GM13977 (cell line): ENCODE results near the gene KLHL40.

Experiments
- DNase-seq: peaks from one replicate; pipeline ENCODE4 v3.0.0; 2012; ENCODE audit warnings: low spot score
- in situ Hi-C: fragments of 300-500 bp; cut with MboI; formaldehyde crosslinking; loops from one replicate; pipeline ENCODE4 v1.12.0; 2022; ENCODE audit warnings: low sequenced_read_pairs, low pct_unique_long_range_greater_than_20kb, mixed read lengths, inconsistent platforms; ENCODE audit not compliant: unreplicated experiment
- TF ChIP-seq, protein P1 (sequence below): IDR thresholded peaks from 2 replicates; pipeline ENCODE4 v1.5.1; 2012; ENCODE audit warnings: mild to moderate bottlenecking, control low read depth; ENCODE audit not compliant: insufficient read depth; ENCODE audit errors: extremely low read depth, missing control alignments

Gene KLHL40

DNA sequence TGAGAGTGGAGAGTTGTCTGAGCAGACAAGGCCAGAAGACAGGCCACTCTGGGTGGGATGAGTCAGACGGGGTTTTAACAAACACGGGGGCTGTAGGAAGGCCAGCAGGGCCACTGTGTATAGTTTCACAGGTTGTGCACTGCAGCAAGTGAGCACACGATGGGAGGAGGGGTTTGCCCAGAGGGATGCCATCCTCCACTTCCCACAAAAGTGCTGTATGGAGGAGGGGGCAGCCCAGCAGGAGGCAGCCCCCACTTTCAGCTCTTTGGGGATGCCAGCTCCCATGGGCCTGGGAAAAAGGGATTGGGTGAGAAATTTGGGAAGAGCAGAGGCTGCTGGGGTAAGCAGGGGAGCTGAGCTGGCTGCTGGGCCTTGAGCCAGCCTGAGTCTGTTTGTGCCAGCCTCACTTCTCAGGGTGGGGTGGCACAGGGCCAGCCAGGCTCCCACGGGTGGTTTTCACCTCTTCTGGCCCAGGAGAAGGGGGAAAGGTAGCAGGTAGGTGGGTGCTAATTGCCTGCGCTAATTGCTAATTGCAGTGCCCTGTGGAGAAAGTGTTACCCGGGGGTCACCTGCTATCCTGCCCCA, 25.1 kb upstream of the KLHL40 start:
- DNase-seq, result no peak
- TF ChIP-seq, protein P1, sequence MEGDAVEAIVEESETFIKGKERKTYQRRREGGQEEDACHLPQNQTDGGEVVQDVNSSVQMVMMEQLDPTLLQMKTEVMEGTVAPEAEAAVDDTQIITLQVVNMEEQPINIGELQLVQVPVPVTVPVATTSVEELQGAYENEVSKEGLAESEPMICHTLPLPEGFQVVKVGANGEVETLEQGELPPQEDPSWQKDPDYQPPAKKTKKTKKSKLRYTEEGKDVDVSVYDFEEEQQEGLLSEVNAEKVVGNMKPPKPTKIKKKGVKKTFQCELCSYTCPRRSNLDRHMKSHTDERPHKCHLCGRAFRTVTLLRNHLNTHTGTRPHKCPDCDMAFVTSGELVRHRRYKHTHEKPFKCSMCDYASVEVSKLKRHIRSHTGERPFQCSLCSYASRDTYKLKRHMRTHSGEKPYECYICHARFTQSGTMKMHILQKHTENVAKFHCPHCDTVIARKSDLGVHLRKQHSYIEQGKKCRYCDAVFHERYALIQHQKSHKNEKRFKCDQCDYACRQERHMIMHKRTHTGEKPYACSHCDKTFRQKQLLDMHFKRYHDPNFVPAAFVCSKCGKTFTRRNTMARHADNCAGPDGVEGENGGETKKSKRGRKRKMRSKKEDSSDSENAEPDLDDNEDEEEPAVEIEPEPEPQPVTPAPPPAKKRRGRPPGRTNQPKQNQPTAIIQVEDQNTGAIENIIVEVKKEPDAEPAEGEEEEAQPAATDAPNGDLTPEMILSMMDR, result no peak
- in situ Hi-C loops, result no loop called here

DNA sequence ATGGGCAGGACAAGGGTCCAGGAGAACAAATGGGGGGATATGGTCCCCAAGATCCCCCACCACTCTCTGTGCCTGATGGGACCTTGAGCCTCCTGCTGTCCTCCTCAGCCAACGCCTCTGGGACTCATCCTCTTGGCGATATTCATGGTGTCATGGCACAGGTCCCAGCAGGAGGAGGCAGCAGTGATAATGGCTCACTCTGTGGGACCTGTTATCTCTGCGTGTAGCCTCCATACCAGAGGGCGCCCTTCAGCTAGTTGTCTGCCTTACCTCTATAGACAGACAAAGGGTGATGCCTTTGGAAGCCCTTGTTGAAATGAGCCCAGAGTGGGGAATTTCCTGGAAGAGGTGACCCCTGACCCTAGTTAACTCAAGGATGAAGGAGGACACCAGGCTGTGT, 24.4 kb upstream of the KLHL40 start:
- peak; percentile 64 for DNase-seq
- in situ Hi-C loops, result no loop called here
- TF ChIP-seq, protein P1, result peak; percentile 21

DNA sequence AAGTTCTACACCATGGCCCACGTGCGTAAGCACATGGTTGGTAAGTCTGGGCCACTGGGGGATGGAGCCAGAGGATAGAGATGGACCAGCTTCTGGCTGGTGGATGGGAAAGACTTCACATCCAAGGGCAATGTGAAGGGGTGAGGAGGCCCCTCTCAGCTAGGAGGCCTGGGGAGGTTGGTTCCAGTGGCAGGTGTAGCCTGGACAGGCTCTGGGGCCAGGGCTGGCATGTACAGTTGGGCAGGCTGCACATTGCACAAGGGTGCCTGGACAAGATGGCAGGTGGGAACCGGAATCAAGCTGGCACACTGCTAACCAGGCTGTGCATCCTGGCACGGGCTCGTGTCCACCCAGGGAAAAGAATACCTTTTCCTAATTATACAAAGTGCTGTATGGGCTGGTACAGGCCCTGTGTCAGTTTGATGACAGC, 23.7 kb upstream of the KLHL40 start:
- peak; percentile 22 for DNase-seq
- TF ChIP-seq, protein P1, result no peak
- in situ Hi-C loops, result no loop called here

DNA sequence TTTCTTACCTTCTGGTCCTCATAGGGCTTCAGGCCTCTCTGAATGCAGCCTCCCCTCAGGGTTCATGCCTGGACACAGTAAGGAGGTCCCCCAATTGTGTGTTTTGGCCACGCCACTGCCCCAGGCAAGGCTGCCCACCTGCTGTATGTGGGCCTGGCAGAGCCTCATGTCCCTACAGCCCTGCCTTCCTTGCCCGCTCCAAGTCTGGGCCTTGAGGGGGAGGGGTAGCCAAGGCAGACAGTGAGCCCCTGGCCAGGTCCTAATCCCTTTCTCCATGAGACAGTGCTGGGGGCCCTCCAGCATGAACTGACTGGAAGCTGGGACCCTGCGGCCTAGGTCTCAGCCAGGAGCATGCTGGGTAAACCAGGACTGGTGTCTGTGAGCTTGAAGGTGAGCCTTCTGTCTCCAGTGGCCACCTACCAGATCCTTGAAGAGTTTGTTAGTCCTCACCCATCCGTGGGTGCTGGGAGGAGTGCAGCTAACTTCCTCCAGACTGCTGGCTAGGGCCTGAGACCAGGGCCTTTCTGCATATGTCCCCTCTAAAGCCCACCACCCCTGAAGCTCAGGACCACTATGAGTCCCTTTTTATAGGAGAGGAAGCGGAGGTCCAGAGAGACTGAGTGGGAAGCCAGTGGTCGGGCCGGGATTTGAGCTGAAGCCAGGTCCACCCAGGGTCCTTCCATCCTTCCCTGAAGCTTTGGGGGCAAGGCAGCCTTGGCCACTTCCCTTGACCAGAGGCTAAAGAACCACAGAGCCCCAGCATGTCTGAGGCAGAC, 23.1 kb upstream of the KLHL40 start:
- DNase-seq, result peak; percentile 28
- TF ChIP-seq, protein P1, result no peak
- in situ Hi-C loops, result no loop called here

DNA sequence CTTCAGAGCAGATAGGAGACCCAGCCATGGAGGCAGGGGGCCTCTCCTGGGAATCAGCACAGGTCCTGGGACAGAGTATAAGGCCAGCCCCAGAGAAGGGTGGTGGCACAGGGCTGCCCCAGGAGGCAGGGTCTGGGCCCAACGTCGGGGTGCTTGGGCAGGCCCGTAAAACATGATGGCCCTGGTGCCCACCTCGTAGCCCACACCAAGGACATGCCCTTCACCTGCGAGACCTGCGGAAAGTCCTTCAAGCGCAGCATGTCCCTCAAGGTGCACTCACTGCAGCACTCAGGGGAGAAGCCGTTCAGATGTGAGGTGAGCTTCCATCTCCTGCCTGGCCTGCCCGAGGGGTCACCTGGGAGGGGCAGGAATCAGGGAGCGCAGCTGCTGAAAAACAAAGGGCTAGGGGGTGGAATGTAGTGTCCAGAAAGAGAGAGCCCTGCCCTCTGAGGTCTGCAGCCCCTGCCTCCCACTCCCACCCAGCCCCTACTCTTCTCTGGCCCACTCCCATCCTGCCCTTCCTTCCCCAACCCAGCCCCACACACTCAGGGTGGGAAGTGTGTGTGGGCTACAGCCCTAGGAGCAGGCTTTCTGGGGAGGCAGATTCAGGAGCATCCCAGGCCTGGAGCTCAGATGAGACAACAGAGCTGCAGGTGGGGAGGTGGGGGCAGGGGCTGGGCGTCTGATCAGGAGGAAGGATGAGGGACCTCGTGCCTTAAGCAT, 22.4 kb upstream of the KLHL40 start:
- DNase-seq, result peak; percentile 31
- TF ChIP-seq, protein P1, result no peak
- in situ Hi-C loops, result no loop called here

DNA sequence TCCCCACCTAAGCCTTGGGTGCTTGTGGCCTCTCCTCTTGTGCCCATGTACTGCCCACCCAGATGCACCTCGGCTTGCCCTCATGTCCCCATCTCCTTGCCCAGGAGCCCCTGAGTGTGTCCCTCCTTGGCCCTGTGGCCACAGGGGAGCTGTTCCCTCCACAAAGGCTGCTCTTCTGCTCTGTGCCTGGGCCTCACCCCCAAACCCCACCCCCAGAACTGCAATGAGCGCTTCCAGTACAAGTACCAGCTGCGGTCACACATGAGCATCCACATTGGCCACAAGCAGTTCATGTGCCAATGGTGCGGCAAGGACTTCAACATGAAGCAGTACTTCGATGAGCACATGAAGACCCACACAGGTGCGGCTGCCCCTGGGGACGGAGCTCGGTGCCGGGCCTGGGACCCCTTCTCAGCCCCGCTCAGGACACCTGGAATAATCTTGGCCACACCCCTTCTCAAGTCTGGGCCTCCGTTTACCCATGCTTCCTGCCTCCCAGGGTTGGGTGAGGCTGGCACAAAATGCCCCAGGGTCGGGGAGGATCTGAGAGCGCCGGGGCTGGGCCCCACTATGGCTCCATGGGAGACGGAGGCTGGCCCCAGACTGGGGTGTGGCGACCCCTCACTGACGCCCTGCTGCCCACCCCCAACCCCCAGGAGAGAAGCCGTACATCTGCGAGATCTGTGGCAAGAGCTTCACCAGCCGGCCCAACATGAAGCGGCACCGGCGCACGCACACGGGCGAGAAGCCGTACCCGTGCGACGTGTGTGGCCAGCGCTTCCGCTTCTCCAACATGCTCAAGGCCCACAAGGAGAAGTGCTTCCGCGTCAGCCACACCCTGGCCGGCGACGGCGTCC, 21.5 kb upstream of the KLHL40 start:
- peak; percentile 67 for DNase-seq
- in situ Hi-C loops, result no loop called here
- TF ChIP-seq, protein P1, result no peak
